GM21786 (cell line): ENCODE data around the gene MST1R.
"Not testable (repeated sequence)": the region's sequence is repeated elsewhere in the genome, so short reads cannot be mapped to it uniquely, and the experiment has no call there.

Source experiments
- ATAC-seq: cut with Tn5 transposase; IDR thresholded peaks from one replicate; pipeline ENCODE4 v1.9.1; 2021; ENCODE audit not compliant: unreplicated experiment

The MST1R gene

DNA sequence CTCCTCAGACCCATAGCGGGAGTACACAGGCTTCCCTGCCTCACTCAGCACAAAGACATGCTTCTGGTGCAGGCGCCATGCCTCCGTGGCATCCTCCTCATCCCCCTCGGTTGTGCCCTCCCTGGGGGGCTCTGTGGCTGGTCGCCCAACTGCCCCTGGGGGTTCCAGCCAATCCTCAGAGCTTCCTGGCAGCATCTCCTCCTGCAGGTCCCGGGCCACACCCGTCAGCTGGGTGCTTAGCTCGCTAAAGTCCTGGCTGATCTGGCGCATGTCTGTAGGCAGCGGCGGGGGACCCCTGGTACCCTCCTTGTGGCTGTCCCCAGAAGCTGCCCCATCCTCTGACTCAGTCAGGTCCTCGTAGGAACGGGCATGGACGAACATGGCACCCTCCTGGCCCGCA, 7.9 kb upstream of the MST1R start:
- ATAC-seq = no peak

DNA sequence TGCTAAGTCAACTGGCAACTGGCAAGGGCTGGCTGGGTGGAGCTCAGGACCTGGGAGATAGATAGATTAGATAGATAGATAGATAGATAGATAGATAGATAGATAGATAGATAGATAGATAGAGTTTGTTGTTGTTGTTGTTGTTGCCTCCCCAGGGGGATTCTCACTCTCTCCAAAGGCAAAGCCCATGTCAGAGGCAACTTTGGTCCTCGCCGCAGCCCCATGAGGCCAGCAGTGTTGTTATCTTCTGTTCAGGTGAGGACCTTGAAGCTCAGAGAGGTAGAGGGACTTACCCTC, 7.4 kb upstream of the MST1R start:
- no peak for ATAC-seq

DNA sequence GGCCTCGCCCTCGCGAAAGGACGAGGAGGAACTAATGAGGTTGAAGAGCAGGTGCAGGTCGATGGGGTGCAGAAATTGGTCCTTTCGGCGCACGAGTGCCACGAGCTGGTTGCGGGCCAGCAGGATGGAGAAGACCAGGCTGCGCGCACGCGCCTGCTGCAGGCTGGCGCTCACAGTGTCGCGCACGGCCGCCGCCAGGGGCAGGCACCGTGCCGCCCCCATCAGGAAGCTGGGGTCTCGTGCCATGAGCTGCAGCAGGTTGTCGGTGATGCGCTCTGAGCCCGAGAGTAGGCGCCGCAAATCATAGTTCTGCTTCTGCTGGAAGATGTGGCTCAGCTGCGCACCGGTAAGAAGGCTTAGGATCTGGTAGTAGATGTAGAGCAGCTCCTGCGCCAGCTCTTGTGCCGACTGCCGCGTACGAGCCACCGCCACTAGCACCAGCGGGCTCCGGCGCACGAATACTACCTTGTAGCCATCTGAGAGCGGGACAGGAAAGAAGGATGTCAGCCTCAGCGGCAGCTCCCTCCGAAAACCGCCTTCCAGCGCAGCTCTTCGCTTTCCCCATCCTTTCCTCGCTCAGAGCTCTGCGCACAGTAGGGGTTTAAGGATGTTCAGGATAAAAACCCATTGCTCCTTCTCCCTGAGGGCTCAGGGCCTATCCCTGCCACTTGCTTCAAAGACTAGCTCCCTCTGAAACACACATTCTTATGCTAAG, 6.9 kb upstream of the MST1R start:
- ATAC-seq = no peak

DNA sequence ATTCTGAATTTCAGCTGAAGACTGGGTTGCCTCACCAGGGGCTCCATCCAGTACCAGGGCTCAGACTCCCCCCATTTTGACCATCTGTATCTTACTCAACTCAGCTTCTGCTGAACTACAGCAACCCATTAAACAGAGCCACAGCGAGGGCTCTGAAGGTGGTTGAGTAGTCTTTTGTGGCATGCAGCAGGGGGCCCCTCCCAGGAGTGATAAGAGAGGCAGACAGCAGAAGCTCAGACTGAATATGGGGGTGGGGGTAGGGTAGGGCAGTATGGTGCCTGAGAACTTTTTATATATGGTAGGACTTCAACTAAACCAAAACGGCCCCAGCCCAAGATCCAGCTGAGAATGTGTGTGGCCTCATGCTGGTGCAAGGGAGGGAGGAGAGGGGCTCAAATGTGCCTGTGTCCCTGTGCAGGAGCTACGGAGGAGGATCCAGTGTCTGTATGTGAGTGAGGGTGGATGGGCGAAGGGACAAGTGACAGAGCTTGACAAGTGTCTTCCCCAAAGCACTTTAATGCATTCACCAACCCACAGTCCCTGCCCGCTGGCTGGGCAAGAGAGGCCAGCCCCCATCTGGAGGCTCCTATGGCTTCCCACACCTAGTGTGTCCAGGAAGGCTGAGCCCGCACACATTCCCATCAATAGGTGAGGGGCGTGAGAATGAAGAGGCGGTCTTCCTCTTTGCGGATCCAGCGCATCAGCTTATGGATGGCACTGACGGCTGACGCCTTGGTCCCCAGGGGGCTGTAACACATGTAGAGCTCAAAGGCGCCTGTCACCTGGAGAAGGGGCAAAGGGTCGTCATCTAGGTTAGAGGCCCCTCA, 4.9 kb upstream of the MST1R start:
- ATAC-seq = no peak

DNA sequence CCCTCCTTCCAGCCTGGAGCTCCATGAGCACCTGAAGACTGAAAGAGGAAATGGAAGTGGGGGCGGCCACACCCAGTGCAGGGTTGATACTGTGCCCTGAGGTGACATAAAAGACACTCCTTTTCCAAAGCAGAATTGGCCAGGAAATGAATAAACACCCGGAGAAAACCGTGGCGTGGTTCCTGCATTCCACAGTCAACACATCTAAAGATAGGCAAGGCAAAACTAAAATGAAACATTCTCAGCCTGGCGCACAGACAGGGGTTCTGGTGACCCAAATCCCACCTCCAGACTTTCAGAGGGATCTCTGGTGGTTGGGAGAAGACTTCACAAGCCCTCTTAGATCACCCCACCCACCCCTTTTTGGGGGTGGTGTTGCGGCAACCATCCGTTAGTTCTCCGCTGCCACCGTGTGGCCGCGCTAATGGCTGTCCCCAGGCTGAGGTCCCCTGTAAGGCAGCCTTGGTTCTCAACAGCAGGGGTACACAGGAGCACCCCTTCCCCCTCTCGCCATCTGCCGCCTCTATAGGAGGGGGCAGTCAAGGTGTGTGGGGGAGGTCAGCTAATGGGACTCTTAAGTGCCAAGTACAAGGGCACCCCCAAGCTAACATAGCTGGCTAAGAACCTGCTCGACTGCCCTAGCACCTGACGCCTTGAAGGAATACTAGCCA, 2.5 kb upstream of the MST1R start:
- no peak for ATAC-seq

DNA sequence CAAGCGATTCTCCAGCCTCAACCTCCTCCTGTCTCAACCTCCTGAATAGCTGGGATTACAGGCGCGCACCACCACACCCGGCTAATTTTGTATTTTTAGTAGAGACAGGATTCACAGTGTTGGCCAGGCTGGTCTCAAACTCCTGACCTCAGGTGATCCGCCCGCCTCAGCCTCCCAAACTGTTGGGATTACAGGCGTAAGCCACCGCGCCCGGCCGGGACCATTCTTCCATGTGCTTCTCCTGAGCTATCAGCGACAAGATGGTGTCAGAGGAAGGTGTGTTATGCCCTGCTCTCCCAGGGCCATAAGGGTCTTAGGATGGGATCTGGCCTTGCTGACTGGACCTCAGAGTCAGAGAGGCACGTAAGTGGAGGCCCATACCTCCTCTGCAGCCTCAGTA, 775 bp upstream of the MST1R start:
- ATAC-seq = not testable (repeated sequence)

DNA sequence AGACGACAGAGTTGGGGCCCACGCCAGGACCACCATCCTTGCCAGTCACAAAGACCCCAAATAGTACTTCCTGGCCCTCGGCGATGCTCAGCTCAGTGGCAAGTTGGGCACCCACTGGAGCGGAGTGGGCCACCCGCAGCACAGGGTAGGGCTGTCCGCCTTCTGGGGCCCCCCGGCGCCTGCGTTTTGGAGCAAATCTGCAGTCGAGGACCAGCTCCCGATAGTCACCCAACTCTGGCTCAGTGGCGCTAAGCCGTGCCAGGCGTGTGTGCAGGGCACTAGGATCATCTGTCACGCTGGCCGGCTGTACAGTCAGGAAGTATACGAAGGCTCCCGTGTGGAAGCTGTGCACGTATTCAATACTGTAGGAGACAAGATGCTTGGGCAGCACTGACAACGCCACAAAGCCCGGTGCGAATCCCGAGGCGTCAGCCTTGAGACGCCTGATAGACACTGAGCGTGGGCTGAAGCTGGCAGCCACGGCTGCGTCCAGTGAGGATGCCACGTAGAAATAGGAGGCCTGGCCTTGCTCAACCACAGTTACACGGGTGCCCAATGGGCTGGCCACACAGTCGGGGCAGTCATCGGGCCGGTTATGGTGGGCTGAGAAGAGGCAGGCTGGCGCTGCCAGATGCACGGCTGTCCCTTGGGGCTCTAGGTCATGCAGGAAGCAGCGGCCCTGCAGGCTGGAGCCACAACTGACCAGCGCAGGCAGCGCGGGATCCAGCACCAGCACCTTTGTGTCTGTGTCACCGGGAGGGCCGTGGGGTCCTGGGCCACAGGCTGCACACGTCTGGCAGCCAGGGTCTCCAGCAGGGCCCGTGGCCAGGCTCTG, 945 bp downstream of the MST1R start:
- no peak for ATAC-seq

DNA sequence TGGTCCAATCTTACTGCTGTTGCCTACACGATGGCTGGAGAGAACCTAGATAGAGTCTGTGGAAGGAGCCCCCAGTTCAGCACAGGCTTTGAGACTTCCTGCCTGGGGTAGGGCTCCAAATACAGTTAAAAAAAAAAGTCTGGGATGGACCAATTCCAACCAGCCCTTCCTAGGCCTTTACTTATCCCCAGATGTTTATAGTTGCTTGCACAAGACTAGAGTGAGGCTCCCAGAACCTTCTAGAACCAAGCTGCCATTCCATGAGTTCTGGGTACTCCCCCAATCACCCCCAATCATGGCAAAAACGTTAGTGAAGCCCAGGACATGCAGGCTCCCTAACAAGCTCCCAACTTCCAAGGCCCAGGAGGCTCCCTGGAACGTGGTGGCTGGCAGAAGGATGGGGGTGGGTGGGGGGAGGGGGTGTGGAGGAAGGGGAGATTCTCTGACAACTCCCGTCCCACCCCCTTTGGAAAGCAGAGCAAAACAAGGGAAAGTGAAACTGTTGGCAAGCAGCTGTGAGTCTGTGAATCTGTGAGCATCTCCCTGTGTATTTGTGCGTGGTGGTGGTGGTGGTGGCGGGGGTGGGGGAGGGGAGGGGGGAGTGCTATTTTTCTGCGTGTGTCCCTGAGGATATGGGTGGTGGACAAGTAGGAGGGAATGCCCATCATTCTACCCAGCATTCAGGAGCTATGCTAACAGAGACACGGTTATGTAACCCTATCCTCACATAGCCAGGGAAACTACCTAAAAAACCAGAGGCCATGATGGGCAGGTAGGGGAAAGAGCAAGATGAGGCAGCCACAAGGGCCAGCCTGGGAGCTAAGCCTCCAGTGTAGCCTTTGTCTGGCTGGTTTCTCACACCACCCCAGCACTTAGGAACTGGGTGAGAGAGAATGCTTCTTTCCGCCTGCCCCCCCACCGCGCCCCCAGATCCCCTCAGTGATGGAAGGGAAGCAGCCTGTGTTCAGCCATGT, 2.0 kb downstream of the MST1R start:
- ATAC-seq = no peak

DNA sequence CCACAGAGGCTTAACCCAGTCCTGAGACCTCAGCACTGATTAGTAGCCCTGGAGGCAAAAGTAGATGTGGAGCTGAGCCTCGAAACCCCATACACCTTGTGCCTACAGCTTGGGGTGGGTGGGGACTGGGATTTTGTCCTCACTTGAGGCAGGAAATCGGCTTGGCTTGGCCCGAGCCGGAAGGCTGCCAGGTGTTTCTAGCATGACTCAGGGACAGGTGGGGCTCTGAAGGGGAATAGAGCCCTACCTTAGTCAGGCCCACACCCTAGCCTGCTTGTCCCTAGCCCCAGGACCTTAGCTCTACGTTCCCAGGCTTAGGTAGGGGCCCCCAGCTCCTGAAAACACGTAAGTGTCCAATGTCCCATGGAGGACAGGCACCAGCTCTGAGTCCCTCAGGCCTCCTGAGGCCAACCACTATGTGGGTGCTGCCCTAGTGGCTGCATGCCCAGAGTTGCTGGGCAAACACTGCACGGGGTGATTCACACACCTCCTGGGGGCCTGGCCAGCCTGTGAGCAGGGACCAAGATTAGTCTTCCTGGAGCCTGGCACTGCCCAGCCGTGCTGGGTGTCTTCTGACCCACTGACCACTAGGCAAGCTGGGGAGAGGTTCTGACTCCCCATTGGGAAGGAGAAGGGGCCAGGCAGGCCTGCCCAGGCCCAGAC, 3.1 kb downstream of the MST1R start:
- ATAC-seq = no peak

DNA sequence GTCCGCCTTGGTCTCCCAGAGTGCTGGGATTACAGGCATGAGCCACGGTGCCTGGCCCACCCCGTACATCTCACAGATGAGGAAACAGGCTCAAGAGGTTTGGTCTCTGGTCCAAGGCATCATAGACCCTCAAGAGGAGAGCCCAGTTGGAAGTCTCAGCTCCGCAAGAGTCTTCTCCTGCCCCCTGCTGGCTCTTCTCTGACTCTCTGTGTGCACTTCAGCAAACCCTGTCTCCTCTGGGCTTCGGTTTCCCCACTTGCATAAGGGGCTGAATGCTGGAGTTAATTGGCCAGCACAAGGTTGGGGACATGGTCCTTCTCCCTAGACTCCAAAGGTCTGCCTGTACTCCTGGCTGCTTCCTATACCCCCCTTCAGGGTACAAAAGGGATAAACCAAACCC, 3.9 kb downstream of the MST1R start:
- ATAC-seq = no peak

DNA sequence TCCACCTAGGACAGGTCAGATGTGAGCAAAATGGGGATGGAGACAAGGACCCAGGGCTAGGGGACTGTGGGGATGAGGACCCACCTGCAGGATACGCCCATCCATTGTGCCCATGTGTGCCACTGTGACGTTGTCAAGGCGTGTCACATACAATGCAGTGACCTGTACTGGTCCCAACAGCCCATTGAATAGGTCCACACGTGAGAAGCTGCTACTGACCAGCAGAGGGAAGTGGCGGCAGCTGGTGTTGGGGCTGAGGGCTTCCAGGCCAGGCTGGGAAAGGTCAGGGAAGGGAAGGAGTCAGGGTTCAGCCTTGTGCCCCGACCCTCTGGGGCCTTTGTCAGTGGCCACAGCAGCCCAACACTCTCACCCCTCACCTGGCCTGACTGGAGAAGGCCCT, 4.7 kb downstream of the MST1R start:
- ATAC-seq = no peak

DNA sequence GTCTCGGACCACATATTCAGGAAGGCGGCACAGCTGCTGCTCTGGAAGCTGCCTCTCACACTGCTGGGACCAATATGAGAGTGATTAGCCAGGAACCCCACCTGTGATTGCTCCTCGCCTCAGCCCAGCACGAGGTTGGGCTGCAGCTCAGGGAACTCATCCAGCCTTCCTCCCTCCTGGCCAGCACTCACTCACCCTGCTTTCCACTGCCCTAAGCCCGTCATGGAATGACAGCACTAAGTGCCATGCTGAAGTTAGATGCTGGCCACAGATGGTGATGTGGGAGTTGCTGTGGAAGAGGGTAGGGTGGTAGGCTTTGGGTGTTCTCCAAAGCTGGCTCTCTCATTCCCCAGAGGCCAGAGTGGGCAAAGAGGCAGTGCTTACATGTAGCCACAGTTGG, 7.3 kb downstream of the MST1R start:
- no peak for ATAC-seq

DNA sequence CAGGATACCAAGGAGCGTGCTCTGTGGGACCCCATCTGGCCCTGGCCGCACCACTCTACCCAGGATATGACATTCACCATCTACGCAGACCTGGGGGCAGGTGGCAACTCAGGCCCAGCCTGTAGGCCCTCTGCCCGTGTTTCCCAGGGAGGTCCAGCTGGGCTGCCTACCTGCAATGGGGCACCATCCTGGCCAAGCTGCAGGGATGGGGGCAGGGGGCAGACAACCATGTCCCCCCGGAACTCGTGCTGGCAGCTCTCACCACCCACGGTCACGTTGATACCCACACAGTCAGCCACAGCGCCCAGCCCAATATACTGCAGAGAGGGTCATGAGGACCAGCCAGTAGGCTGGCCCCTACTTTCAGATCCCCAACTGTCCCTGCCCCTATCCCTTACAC, 7.9 kb downstream of the MST1R start:
- ATAC-seq = no peak

DNA sequence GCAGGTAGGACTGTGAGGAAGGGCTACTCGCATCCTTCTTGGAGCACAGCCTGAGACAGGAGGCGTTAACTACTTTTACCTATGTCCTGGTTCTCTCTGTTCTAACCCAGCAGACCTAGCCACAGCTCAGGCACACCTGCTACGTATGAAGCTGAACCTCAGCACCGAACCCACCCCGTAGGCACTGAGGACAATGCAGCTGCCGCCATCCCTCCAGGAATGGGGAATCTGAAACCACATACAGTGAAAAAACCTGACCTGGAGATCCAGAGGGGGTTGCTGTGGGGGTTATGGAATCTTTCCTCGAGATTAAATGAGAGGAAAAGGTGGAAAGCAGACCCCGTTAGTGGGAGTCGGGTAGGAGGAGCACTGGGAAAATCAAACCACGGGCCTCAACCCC, 14.4 kb downstream of the MST1R start:
- no peak for ATAC-seq

DNA sequence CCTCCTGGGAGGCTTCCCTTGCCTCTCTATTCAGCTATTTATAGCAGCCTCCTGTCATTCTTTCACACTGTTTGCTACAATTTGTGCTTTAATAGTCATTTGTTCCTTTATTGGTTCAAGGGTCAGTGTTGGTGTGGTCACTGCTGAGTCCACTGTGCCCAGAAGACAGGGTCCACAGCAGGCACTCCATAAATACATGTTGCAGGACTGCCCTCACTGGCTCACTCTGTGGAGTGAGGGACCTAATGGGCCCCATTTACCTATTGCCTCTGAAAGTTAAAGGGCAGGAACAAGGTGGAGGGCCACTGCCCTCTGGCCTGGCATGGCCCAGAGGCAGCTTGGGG, 16.8 kb downstream of the MST1R start:
- no peak for ATAC-seq

DNA sequence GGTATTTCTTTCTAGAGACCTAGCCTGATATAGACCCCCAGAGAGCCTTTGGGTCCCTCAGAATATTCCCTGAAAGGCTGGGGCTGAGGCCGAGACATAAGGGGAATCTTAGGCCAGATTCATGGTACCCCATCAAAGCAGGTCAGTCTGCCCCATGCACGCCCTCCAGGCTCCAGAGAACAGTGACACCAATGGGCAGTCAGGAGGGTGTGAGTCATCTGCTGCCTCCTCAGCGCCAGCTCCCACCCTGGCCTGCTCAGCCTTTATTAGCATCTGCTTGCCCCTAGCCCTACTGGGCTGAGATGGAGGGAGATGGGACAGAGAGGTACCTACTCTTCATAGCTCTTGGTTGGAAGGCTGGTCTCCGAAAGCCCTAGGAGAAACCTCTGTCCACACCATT, 19.7 kb downstream of the MST1R start:
- ATAC-seq = no peak

DNA sequence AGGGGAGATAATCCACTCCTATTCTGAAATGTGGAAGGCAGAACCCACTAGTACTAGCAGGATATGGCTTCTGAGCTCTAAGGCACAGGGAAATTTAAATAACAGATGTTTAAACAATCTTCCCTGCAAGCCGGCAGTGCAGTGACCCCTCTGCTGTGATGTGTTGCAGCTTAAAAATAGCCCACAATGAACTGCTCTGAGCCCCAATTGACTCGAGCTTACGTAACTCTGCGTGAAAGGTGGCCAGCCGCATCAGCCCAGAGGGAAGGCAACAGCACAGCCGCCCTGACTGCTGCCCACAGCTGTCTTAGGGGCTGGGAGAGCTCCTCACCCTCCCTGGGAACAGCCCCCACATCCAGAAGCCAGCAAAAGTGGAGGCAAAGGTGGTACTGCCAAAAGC, 21.5 kb downstream of the MST1R start:
- no peak for ATAC-seq

DNA sequence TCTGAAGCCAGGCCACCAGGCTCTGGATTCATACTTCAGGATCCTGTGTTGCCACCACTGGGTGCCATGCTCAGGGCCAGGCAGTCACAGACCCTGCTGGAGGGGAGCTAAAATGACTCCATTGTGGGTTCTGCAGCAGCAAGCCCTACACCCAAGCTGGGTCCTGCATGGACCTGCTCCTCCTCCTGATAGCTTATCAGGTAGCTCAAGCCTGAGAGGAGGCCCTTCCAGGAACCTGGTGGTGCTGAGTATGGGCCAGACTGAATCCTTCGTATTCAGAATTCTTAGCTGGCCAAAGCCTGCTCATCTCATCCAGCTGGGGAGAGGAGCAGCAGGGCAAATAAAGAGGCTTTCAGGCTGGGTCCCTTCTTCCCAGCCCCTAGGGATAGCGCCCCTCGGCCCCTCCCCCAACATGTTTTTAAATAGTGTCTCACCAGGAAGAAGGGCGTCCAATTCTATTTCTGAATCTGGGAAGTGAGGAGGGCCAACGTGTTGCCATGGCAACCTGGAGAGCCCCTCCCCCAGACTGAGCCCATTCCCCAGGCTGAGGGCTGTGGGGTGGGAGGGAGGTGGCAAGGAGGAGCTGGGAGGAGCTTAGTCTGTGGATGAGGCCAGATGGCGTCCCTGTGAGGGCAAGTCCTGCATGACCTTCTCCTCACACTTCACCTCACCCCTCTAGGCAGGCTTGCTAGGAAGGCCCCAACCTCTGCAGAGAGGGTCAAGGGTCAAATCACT, 22.9 kb downstream of the MST1R start:
- no peak for ATAC-seq

DNA sequence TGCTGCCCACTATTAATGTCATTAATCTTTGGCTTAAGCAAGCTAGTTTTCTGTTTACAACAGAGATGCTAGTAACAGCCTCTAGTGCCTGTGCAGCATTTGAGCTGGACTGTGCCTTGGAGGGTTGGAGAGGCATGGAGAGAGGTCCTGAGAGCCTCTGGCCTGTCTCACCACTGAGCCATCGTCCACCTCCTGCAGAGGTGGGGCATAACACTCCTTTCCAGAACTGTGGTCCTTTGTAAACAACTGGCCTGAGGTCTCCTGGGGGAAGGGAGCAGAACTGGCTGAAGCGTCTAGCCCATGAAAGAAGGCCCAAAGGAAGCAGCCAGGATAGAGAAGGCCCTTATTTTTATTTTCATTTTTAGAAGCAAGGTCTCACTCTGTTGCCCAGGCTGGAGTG, 24.0 kb downstream of the MST1R start:
- no peak for ATAC-seq
